ENCODE measurements around the gene PDCD6IP. TPM values are rescaled to one million over a fixed set of nuclear protein-coding genes. Genes with fewer than 3 reads are reported as not detected.

The PDCD6IP gene
- polyA plus RNA-seq, 1 donor, result 127 TPM

DNA sequence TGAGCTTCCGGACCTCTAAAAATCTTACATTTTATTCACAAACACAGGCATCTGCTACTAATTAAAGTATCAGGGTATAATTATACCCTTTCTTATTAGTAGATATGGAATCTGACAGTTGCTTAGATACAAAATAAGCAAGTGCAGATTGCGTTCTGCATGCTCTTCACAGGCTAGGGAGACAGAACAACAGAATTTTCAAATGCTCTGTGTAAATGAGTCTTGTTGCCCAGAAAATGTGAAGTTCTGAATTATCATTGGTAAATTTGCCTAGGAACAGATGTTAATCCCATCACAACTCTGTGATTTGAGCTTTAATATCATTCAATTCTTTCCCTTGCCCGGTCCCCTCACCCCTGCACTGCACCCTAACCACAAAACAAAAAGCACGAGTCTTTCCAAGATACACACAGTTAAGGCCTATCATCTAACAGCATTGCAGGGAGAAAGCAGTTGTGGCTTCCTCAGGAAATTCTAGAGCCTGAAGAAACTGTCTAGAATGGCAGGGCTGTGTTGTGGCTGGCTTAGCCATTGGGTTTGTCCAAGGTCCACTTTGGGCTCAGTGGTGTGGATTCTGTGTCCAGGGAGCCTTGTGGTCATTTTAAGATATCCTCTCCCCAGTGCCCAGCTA lies 119.8 kb downstream of the PDCD6IP start:
- Histone ChIP-seq H3K9me3 (ENCODE audit: control insufficient read depth, low read depth, low read length) (no peaks in the 10 kb centered on the region), H3K4me3 (ENCODE audit: low read length) (no peak overlapping the region), H3K27ac (ENCODE audit: low read length) (no peak overlapping the region), H3K4me1 (ENCODE audit: control insufficient read depth, insufficient read depth, low read length) (no peaks in the 10 kb centered on the region), H3K27me3 (ENCODE audit: control insufficient read depth, insufficient read depth, low read length) (no peaks in the 10 kb centered on the region), H3K36me3 (ENCODE audit: control insufficient read depth, insufficient read depth, low read length) (no peaks in the 10 kb centered on the region)
- WGBS (ENCODE audit: insufficient coverage, low lambda C conversion rate), result 100% methylated on average over 1 of the region's 4 CpGs
- no peak for DNase-seq

Other genes with a start within 250 kb of the PDCD6IP start
- 56.2 TPM for gene CLASP2, start 80.4 kb upstream of the PDCD6IP start, polyA plus RNA-seq

Data from large intestine (tissue), 3 donors.